ENCODE results near the gene DGAT2L6. TPM values are rescaled to one million over a fixed set of nuclear protein-coding genes. Genes with fewer than 3 reads are reported as not detected.

The DGAT2L6 gene
- total RNA-seq, 4 donors from 2014 or later = 7.2 to 42.0 (median 19.0) TPM

DNA sequence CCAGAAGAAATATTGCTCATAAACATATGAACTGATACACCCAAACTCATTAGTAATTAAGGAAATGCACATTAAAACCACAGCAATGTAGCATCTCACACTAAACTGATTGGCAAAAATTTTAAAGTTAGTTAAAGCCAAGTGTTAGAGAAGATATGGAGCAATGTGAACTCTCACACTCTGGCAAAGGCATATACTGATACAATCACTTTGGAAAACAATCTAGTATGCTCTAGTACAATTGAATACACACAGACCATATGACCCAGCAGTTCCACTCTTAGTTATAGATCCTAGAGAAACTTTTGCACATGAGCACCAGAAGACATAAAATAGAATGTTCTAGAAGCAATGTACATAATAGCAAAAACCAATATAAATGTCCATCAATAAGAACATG, 48.8 kb downstream of the DGAT2L6 start:
- no peak overlapping the region for H3K27ac ChIP-seq
- no peak overlapping the region for H3K4me3 ChIP-seq
- no peaks in the 10 kb centered on the region for H3K27me3 ChIP-seq
- H3K4me1 ChIP-seq = no peaks in the 10 kb centered on the region
- H3K9me3 ChIP-seq = no peaks in the 10 kb centered on the region
- TF ChIP-seq POLR2AphosphoS5 (IDR thresholded peaks at IDR 0.05) = no peak
- TF ChIP-seq, protein P1, sequence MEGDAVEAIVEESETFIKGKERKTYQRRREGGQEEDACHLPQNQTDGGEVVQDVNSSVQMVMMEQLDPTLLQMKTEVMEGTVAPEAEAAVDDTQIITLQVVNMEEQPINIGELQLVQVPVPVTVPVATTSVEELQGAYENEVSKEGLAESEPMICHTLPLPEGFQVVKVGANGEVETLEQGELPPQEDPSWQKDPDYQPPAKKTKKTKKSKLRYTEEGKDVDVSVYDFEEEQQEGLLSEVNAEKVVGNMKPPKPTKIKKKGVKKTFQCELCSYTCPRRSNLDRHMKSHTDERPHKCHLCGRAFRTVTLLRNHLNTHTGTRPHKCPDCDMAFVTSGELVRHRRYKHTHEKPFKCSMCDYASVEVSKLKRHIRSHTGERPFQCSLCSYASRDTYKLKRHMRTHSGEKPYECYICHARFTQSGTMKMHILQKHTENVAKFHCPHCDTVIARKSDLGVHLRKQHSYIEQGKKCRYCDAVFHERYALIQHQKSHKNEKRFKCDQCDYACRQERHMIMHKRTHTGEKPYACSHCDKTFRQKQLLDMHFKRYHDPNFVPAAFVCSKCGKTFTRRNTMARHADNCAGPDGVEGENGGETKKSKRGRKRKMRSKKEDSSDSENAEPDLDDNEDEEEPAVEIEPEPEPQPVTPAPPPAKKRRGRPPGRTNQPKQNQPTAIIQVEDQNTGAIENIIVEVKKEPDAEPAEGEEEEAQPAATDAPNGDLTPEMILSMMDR (IDR thresholded peaks at IDR 0.05) = no peak
- no peak for TF ChIP-seq POLR2A (IDR thresholded peaks at IDR 0.05)
- TF ChIP-seq EP300 (IDR thresholded peaks at IDR 0.05) = no peak
- no peak for DNase-seq (ENCODE audit: low spot score in 2 of 2)
- H3K36me3 ChIP-seq = no peaks in the 10 kb centered on the region

DNA sequence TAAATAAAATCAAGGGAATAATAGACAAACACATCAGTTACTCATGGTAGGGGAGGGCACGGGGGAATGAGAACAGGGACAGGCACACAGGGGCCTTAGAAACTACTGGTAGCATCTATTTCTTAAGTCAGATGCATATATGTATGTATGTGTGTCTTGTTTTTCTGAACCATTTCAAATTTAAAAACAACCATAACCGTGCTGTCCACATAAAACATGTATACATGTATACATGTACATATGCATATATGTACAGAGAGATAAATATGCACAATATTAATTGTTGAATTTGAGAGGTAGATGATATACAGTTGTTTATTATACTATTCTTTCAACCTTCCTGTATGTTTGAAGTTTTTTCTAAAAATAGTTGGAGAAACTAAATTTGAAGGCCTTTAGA, 49.4 kb downstream of the DGAT2L6 start:
- whole genome bisulfite sequencing = 63% methylated on average over 2 of the region's 2 CpGs
- Histone ChIP-seq H3K4me1 (no peaks in the 10 kb centered on the region), H3K27me3 (no peaks in the 10 kb centered on the region), H3K27ac (no peak overlapping the region), H3K4me3 (no peak overlapping the region), H3K36me3 (no peaks in the 10 kb centered on the region), H3K9me3 (no peaks in the 10 kb centered on the region)
- TF ChIP-seq POLR2AphosphoS5 (IDR thresholded peaks at IDR 0.05) = no peak
- TF ChIP-seq, protein P1 (IDR thresholded peaks at IDR 0.05) = no peak
- TF ChIP-seq EP300 (IDR thresholded peaks at IDR 0.05) = no peak
- TF ChIP-seq POLR2A (IDR thresholded peaks at IDR 0.05) = no peak
- no peak for DNase-seq (ENCODE audit: low spot score in 2 of 2)

DNA sequence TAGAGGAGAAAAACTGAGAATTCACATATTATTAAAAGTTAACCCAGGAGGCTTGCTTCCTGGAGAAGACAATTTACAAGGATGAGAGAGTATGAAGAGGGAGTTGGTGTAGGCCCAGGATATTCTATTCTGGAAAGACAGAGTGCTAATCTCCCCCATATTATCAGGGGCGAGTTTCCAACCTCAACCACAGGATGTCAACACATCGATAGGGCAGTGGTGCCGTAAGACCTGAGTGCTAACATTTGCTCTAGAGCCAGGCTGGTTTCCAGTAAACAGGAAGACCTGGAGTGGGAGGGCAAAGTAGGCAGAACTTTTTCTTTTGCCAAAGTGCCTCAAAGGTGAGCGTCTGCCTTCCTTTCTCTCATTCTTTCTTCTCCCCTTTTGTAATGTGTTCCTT, 54.4 kb downstream of the DGAT2L6 start:
- DNase-seq (ENCODE audit: low spot score in 2 of 2) = no peak
- no peak overlapping the region for H3K27ac ChIP-seq
- no peaks in the 10 kb centered on the region for H3K9me3 ChIP-seq
- no peaks in the 10 kb centered on the region for H3K36me3 ChIP-seq
- no peak overlapping the region for H3K4me3 ChIP-seq
- TF ChIP-seq, protein P1 (IDR thresholded peaks at IDR 0.05) = no peak
- TF ChIP-seq POLR2A (IDR thresholded peaks at IDR 0.05) (no peak), POLR2AphosphoS5 (IDR thresholded peaks at IDR 0.05) (no peak), EP300 (IDR thresholded peaks at IDR 0.05) (no peak)
- 61% methylated on average over 4 of the region's 4 CpGs for WGBS
- no peaks in the 10 kb centered on the region for H3K27me3 ChIP-seq
- no peaks in the 10 kb centered on the region for H3K4me1 ChIP-seq

DNA sequence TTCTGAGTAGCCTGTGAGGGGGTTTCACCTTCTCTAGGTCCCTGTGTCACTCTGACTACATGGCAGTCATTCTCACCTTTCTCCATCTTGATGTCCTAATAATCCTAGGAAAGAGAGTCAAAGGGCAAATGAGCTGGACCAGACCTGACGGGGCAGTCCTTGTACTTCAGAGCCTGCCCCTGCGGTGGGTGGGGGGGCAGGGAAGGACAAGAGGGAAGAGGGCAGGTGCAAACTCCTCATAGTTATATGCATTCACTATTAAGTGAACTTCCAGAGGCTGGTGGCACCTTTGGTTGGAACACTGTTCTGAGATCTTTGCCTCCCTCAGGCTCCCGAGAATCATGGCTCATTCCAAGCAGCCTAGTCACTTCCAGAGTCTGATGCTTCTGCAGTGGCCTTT, 57.1 kb downstream of the DGAT2L6 start, which contains the start of gene AWAT1:
AWAT1 (plus strand) TSS at position 301 of the 400 bp plus-strand sequence; CDS start at position 342, 41 bp downstream.
- H3K9me3 ChIP-seq = no peaks in the 10 kb centered on the region
- no peaks in the 10 kb centered on the region for H3K27me3 ChIP-seq
- no peaks in the 10 kb centered on the region for H3K4me1 ChIP-seq
- no peaks in the 10 kb centered on the region for H3K36me3 ChIP-seq
- WGBS = 92% methylated on average over 3 of the region's 3 CpGs
- no peak for TF ChIP-seq POLR2AphosphoS5 (IDR thresholded peaks at IDR 0.05)
- TF ChIP-seq POLR2A (IDR thresholded peaks at IDR 0.05) = no peak
- no peak for TF ChIP-seq EP300 (IDR thresholded peaks at IDR 0.05)
- TF ChIP-seq, protein P1 (IDR thresholded peaks at IDR 0.05) = no peak
- no peak for DNase-seq (ENCODE audit: low spot score in 2 of 2)
- no peak within 1 kb of the TSS for H3K4me3 ChIP-seq
- no peak within 1 kb of the TSS for H3K27ac ChIP-seq

DNA sequence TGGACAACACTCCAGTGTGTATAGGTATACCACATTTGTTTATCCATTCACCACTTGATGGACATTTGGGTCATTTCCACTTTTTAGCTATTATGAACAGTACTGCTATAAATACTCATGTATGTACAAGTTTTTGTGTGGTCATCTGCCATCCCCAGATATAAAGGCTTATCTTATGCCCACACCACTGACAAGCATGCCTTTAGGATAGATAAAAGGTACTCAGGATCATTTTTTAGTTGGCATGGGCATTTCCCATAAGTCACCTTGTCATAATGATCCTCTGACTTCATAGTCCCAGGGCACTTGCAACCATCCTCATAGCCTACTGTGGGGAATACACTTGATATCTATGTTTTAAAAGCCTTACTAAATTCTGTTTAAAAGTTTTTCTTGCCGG, 63.5 kb downstream of the DGAT2L6 start:
- no peaks in the 10 kb centered on the region for H3K27me3 ChIP-seq
- 90% methylated on average over 1 of the region's 1 CpG for WGBS

More for the DNA sequence above, 63.5 kb downstream of the DGAT2L6 start:
- H3K9me3 ChIP-seq = no peaks in the 10 kb centered on the region
- no peak for DNase-seq (ENCODE audit: low spot score in 2 of 2)
- no peaks in the 10 kb centered on the region for H3K36me3 ChIP-seq
- no peak overlapping the region for H3K27ac ChIP-seq
- no peaks in the 10 kb centered on the region for H3K4me1 ChIP-seq
- no peak overlapping the region for H3K4me3 ChIP-seq
- TF ChIP-seq, protein P1 (IDR thresholded peaks at IDR 0.05) = no peak
- no peak for TF ChIP-seq EP300 (IDR thresholded peaks at IDR 0.05)
- TF ChIP-seq POLR2A (IDR thresholded peaks at IDR 0.05) = no peak
- no peak for TF ChIP-seq POLR2AphosphoS5 (IDR thresholded peaks at IDR 0.05)

Measured in suprapubic skin (tissue), 4 donors.